GM21526 (cell line): ENCODE results near the gene GALT.
"Not testable (repeated sequence)": the region's sequence is repeated elsewhere in the genome, so short reads cannot be mapped to it uniquely, and the experiment has no call there.

Experiments
- ATAC-seq: cut with Tn5 transposase; IDR thresholded peaks from one replicate; pipeline ENCODE4 v1.9.1; 2021; ENCODE audit warnings: moderate library complexity; ENCODE audit not compliant: unreplicated experiment, low FRiP score

GALT gene

DNA sequence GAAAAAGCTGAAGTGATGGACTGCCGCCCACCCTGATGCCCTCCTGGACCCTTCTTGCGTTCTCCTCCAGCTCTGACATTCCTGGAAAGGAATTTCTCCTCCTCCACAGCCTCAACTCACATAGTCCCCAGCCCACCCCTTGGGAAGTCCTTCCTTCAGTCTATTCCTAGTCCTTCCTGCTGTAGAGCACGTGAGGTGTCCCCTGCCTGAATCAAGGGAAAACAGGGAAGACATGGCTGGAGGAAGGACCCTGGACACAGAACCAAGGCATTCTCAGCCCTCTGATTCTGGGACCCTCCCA is 21.3 kb upstream of the GALT start:
- no peak for ATAC-seq

DNA sequence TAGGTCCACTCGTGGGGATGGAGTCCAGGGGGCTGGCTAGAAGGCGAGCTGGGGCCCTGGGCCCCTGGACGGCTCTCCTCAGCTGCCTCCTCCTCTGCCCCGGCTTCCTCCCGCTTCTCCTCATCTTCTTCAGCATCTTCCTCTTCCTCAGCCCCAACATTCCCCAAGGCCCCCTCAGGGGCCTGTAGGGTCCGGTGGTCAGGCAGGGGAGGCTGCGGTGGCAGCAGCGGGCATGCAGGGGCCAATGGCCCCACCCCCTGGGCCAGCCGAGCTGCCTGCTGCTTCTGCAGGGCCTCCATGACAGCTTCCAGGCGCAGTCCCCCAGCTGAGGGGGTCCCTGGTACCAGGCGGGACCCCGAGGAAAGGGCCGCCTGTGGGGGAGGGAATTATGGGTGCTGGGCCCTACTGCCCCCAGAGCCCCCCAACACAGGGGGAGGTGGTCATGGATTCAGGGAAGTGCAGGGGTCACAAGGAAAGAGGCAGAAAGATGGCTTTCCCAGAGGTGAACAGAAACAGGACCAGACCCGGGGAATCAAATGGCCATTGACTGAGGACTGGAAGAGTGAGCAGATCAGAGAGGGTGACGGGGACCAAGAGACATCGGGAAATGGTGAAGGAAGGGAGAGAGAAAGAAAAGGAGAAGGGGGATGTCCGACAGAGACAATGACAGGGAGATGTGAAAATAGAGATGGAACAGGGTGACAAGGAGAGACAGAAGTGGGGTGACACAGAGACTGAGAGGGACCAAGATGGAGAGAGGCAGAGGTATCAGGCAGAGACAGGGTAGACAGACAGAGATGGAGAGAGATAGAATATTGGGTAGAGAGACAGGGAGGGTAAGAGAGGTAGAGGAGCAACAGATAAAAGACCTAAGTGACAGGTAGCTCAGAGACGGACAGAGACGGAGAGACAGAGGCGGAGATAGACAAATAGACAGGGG is 18.5 kb upstream of the GALT start:
- no peak for ATAC-seq

- ATAC-seq = peak; percentile 45
Observed at GRCh38 chr9:34628656-34629490, 17.6 kb upstream of the GALT start, which contains the start of gene ARID3C. Gene ARID3C, minus strand, starts transcription at chr9:34629066. Its CDS starts 1,052 bp downstream, at chr9:34628014.

GRCh38 chr9:34629491-34629808 is 17.0 kb upstream of the GALT start:
- ATAC-seq = no peak

DNA sequence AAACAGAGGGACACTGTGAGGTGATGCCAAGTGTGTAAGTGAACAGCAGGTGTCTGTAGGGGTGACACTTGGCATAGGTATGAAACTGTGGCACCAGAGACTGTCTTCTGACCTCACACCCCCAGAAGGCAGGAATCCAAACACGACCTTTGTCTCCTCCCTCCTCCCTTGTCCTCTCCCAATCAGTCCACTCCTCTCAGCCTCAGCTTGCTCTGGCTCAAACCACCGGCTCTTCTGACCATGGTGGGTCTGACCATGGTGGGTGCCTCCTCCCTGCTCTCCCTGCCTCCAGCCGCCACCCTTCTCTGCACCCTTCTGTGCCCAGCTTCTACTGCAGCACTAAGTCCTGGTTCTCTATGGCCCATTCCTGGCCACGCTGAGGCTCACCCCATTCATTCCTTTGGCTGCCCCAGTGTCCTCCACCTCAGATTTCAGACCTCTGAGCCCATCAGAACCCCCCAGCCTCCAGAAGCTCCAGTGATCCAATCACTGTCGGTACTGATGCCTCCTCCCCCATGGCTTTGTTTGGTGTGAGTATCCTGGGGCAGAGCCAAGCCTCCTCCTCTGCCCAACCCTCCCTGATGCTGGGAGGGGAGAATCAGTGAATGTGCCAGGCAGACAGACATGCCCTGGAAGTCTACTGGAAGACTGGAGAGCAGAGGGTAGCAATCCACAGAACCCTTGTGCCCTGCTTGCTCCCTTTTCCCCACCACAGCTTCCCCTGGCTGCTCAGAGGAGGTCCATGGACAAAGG is 15.9 kb upstream of the GALT start:
- ATAC-seq = no peak

DNA sequence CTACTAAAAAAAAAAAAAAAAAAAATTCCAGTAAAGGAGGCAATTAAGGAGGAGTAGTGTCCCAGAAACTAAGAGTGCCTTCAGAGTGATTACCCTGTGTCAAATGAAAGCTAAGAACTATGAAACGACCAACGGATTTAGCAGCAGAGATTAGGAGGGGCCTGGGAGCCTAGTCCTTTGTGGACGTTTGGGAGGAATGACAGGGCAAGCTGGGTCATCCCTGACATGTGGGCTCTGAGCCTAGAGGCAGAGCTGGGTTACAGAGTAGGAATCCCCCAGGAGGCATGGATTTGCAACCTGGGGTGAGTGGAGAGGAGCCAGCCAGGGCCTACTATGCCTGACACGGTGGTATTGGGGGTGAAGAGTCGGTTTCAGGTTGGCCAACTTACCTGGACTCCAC is 13.3 kb upstream of the GALT start:
- no peak for ATAC-seq

- ATAC-seq = no peak
Observed at GRCh38 chr9:34633851-34634550, 12.5 kb upstream of the GALT start.

- no peak for ATAC-seq
Observed at GRCh38 chr9:34634551-34635248, 11.8 kb upstream of the GALT start.

- no peak for ATAC-seq
Observed at GRCh38 chr9:34635556-34635955, 10.9 kb upstream of the GALT start.

DNA sequence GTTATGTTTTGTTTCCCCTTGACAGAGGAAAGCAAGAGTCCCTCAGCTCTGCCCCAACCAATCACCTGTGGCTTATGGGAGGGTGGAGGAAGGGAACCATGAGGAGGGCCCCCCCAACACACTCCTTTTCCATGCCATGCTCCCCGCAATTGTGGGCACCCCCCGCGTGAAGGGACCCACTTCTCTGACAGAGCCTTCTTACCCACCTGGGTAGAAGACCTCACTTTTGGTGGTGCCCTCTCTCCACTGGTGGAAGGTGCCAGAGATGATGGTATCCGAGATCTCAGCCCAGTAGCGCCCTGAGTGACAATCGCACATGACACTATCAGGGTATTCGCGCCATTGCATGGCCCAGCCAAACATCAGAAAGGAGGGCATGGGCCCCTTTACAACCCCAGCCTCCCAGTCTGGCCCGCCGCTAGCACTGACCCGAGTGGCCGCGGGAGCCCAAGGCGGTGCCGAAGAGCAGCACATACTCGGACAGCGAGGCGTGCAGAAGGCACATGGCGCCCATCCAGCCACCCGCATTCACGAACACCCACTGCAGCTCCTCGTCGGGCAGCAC is 9.6 kb upstream of the GALT start:
- no peak for ATAC-seq

DNA sequence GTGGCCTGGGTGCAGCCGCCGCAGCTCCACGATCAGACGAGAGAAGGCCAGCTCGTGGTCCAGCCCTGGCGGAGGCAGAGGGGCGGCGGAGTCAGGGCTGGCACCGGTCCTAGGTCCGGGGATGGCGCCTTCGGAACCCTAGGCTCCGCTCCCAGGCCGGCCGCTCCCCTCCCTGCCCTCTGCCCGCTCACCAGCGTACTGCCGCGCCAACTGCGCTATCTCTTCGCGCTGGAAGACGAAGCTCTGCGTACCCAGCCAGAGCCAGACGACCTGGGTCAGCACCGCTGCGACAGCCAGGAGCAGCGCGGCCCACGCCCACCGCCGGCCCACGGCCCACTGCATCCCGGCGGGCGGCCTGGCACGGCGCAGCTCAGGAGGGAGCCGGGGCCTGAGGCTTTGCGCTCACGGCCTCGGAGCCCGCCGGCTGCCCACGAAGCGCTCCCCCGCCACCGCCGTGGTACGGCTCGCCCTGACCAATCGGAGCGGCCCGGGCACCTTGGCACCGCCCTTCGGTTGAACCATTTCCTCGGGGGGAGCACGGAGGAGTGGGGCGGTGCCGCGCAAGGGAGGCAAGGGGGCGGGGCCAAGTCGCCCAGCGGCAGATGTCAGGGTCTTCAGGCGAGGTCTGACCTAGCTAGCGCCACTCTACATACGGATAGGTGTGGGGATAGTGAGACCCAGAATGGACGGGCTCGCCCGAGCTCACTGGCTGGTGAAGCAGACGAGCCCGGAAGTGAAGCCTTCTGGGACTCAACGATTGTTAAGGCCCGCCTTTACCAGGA is 8.9 kb upstream of the GALT start, which contains the start of gene SIGMAR1:
Gene SIGMAR1 (minus strand): TSS at position 432 of the 782 bp plus-strand sequence. CDS start 90 bp downstream, at position 342.
- ATAC-seq = peak; percentile 82

DNA sequence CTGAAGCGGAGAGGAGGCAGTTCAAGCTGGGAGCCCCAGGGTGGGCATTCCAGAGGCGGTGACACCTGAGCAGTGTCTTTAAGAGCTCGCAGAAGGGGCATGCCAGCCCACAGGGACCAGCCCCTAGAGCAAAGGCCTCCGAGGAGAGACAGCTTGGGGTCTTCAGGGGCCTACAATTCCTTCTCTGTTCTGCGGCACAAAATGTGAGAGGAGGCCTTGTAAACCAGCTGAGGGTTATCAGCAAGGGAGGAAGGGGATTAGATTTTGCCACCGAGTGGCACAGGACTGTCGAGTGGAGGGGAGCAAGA is 8.4 kb upstream of the GALT start:
- ATAC-seq = no peak

DNA sequence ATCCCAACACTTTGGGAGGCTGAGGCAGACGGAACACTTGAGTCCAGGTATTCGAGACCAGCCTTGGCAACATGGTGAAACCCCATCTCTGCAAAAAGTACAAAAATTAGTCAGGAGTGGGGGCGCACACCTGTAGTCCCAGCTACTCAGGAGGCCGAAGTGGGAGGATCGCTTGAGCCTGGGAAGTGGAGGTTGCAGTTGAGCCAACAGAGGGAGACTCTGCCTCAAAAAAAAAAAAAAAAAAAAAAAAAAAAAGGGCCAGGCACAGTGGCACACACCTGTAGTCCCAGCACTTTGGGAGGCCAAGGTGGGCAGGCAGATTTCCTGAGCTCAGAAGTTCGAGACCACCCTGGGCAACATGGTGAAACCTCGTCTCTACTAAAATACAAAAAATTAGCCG is 7.2 kb upstream of the GALT start:
- not testable (repeated sequence) for ATAC-seq

DNA sequence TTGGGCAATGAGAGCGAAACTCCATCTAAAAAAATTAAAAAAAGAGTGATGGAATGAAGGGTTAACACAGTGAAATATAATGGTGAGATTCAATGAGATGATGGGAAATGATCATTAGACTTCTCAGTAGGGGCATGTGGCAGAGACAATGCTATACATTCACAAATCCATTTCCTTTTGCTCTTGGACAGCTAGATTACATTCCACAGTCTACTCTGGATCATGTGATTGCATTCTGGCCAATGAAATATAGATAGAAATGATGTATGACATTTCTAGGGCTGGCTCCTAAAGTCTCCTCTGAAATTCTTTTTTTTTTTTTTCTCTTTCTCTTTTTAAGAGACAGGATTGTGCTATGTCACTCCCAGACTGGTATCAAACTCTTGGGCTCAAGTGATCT is 3.8 kb upstream of the GALT start:
- no peak for ATAC-seq

- no peak for ATAC-seq
Observed at GRCh38 chr9:34644766-34645314, 1.6 kb upstream of the GALT start.

- no peak for ATAC-seq
Observed at GRCh38 chr9:34647084-34647403, 569 bp downstream of the GALT start.

- no peak for ATAC-seq
Observed at GRCh38 chr9:34647651-34648050, 1.2 kb downstream of the GALT start.

DNA sequence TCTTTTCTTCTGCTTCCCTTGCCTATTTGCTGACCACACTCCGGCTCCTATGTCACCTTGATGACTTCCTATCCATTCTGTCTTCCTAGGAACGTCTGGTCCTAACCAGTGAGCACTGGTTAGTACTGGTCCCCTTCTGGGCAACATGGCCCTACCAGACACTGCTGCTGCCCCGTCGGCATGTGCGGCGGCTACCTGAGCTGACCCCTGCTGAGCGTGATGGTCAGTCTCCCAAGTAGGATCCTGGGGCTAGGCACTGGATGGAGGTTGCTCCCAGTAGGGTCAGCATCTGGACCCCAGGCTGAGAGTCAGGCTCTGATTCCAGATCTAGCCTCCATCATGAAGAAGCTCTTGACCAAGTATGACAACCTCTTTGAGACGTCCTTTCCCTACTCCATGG is 2.2 kb downstream of the GALT start:
- ATAC-seq = no peak

- no peak for ATAC-seq
Observed at GRCh38 chr9:34650816-34651215, 4.3 kb downstream of the GALT start.
